ENCODE results near the gene RANBP1.

Gene RANBP1

DNA sequence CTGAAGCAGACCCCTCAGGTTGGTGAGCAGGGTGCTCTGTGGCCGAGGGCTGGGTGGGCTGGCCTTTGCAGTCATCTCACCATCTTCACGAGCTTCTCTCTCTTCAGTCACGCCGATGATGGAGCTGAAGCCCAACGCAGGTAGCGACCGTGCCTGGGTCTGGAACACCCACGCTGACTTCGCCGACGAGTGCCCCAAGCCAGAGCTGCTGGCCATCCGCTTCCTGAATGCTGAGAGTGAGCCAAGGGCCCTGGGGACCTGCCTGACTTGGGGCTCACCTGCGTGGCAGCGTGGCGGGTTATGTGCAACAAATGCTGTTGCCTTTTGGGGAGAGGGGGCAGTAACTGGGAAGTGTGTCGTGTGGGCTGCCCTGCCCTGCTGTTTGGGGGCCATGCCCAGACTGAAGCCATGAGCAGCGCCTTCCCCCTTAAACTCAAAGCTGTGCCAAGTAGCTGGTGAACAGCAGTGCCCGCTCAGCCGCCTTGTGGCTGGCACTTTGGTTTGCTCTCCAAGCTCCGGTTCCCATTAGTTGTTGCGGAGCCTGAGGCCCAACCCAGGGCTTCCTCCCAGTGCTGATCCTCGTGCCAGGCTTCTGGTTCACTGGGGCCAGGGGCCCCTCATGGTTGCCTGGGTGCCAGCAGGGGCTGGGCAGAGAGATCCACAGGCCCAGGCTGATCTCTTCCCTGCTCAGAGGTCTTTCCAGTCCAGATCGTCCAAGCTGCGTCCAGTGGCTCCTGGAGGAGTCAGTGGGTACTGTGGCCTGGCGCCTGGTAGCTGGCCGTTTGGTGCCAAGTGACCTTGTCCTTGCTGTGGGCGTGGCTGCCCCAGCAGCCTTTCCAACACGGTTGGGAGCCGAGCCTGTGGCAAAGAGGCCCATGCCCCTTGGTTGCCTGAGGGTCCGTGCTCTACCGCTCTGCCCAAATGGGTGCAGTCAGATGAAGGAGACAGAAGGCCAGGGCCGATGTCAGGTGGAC lies 9.6 kb downstream of the RANBP1 start:
- DNase-seq: no peak

DNA sequence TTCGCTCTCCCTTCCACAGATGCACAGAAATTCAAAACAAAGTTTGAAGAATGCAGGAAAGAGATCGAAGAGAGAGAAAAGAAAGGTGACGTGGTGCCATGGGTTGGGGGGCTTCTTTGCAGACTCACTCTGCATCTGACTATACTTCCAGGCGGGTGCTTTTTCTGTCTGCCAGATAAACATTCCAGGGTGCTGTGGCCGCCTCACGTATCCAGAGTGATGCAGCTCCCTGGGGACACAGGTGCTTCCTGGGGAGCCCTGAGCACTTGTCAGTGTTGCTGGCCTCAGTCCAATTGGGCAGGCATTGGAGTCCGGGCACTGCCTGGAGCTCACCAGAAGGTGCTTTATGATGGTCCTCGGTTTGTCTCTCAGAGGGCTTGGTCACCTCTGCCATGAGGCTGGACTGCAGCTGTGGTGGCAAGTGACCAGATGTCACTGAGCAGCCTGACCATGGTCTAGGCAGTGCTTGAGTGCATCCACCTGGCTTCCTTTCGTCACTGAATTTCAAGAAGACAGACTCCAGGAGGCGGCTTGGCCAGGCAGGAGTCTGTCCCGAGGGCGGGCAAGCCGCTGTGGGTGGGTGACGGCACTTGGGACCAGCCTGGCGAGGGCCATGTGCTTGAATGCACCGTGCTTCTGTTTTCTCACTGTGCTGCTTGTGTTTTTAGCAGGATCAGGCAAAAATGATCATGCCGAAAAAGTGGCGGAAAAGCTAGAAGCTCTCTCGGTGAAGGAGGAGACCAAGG lies 10.6 kb downstream of the RANBP1 start:
- no peak for DNase-seq

DNA sequence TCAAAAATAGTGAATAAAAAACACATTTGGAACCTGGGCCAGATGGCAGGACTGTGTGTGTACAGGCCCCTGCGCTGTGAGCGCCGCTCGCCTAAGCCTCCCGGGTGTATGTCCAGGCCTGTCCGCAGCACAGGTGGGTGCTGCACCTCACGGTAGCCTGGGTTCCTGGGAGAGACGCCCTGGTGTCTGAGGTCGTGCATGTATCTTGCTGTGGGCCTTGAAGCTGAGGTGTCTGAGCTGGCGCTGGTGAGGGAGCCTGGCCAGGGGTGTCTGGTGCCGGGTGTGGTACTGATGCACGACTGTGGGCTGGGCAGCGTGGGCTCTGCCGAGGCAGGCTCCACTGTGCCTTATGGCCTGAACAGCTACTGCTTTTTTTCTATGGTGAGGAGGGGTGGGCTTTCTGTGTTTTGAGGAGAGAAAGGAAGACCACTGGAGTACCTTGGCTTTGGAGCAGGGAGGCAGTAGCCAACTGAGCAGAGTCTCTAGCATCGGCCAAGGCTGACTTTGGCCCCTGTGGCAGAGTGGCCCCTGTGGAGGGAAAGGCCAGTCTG lies 11.5 kb downstream of the RANBP1 start:
- DNase-seq: no peak

DNA sequence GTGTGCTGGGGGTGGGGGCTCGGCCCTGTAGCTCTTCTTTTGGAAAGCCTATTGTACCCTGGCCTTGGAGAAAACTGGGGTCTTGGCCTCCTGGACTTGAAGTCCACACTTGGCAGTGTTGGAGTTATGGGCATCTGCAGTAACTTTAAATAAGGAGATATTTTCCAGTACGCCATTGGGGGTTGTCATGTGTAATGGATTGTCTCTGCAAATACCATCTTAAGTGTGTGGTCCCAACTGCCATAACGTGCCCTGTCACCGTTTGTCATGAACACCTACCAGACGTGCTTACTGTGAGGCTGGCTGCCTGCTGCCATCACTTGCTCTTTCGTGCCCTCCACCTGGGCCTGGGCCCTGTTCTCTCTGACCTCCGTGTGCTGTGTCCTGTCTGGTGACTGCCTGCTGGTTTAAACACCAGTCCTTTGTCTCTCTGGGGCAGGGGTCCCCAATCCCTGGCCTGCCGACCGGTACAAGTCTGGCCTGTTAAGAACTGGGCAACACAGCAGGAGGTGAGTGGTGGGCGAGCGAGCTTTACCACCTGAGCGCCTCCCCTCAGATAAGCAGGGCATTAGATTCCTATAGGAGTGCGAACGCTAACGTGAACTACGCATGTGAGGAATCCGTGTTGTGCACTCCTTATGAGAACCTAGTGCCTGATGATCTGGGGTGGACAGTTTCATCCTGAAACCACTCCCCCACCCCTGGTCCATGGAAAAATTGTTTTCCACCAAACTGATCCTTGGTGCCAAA lies 12.1 kb downstream of the RANBP1 start:
- DNase-seq: no peak

DNA sequence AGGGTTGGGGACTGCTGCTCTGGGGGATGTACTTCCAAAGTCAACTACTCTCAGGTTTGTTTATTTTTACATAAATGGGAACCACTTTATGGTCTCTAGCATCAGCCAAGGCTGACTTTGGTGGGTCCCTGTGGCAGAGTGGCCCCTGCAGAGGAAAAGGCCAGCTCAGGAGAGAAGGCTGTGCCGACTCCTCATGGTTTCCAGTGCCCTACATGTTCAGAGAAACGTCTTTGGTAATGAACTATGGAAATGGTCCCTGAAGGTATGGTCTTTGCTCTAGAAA lies 12.7 kb downstream of the RANBP1 start:
- DNase-seq: no peak

DNA sequence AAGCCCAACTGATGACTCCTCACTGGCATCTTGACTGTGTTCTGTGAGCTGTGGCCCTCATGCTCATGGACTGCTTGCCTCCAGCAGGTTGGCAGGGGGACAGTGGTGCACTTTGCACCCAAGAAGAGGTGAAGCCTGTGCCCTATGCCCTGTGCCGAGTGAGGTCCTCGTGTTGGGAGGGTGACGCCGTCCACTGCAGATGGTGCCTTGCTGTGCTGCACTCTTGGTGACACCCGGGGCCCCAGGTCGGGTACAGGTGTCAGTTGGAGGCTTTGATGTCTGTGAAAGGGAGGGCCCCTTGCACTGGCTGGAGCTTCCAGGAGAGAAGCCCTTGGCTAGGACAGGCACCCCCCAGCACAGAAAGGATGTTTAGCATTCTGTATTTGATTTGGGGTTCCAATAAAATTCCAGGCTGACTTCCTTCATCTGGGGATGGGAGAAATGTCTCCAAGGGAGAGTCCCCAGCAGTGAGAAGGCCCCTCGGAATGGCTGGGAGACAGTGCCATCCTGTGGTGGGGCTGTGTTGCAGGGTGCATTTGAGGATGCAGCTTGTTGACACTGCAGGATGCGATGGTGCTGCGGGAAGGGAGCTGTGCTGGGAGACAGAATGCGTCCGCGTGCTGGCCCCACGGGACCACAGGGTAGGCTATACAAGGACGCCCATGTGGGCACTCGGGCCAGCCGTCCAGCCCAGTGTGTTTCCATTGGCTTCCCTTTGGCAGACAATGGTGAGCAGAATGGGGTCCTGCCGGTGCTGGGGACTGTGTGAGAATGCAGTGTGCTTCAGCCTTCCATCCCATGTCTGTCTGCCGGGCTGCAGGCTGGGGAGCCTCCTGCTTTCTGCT lies 13.2 kb downstream of the RANBP1 start:
- DNase-seq: no peak

DNA sequence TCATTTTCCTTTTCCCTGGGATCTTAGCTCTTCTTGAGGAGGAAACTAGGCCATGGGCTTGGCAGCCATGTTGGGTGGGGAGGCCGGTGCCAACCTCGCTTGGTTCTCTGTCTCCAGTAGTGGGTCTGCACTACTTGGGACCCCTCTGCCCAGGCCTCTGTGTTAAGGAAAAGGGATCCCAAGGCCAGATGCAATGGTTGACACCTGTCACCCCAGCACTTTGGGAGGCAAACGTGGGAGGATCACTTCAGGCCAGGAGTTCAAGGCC lies 13.8 kb downstream of the RANBP1 start:
- DNase-seq: no peak

DNA sequence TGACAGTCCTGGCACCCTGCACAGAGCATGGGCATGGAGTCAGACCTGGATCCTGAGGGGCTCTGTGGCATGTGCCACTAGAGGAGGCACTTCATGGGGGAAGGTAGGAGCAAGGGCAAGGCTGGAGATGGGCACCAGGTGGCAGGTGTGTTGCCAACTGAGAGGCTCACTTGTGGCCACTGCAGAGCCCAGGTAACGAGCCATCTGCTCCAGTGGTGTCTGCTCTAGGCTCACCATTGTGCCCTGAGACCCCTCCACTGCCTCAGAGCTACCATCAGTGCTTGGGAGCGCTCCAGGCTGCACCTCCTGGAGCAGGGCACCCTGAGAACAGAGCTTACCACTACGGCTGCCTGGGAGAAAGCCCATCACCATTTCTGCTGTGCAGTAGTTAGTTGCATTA lies 14.4 kb downstream of the RANBP1 start:
- DNase-seq: no peak

DNA sequence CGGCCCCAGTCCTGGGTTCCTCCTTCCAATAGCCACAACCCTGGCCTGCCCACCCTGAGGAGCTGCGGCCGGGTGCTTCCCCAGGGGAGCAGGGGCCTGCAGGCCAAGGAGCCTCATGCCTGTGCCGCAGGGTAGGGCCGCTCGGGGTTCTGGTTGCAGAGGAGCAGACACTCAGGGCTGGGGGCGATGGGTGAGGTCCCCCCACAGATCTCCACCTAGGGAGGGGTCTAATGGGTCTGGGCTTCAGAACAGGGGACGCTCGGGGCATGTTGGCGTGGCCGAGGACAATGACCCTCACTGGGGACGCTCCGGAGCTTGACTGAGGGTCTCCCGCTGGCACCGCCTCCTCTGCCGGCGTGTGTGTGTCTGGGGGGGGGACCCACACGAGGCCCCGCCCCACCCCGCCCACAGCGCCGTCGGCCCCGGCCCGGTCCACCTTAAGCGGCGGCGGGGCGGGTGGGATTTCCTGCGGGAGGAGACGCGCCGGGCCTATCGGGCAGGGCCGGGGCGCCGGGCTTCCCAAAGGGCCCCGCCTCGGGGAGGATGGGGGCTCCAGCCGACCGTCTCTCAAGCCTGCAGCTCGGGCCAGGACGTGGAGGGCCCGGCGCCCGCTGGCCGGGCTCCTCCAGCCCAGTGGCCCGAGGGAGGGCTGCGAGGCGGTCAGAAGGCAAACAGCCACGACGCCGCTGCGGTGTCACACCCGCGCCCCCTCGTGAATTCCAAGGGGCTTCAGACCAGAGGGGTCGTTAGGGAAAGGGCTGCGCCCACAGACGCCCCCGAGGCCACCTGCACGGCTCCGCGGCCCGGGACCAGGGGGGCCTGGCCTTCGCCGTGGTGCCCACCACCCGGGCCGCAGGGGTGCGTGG lies 15.1 kb downstream of the RANBP1 start:
- no peak for DNase-seq

DNA sequence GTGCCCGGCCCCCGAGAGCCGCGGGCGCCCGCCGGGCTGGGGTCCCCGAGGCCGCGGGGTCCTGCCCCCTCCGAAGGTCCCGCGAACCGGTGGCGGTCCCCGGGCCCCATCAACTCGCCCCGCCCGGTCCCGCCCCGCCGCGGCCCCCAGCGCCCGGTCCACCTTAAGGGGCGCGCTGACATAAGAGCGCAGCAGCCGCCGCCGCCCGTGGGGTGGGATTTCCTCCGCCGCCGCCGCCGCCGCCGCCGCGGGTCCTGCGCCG lies 15.6 kb downstream of the RANBP1 start, which contains the start of gene ZDHHC8:
Gene ZDHHC8 (plus strand): TSS at position 208 of the 262 bp plus-strand sequence. CDS start 144 bp downstream, outside the sequence.
- DNase-seq: no peak

DNA sequence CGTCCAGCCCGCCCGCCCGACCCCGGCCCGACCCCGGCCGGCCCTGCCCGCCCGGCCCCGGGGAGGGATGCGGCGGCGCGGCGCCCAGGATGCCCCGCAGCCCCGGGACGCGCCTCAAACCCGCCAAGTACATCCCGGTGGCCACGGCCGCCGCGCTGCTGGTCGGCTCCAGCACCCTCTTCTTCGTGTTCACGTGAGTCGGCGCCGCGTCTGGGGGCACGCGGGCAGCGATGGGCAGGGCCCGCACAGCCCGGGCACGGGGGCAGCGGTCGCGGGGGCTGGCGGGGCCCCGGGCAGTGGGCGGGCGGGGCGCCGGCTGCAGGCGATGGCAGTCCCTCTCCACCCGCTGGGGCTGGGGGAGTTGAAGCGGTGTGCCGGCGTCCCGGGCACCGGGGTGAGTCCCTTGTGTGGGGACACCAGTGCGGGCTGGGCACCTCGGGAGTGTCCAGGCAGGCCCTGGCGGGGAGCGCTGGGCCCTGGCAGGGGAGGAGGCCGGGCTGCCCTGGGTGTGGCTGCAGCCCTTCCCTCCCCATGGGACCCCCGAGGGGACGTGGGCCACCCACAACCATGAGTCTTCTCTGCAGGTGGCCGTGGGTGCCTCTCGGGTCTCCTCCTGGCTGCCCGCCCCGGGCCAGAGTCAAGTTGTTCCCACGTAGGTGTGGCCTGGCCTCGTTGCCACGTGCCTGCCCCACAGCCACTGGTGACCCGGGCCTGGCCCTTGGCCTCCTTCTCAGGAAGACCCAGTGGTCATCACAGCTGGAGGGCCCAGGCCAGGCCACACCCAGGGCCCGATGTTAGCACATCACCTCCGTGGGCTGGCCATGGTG lies 16.2 kb downstream of the RANBP1 start:
- DNase-seq: no peak

DNA sequence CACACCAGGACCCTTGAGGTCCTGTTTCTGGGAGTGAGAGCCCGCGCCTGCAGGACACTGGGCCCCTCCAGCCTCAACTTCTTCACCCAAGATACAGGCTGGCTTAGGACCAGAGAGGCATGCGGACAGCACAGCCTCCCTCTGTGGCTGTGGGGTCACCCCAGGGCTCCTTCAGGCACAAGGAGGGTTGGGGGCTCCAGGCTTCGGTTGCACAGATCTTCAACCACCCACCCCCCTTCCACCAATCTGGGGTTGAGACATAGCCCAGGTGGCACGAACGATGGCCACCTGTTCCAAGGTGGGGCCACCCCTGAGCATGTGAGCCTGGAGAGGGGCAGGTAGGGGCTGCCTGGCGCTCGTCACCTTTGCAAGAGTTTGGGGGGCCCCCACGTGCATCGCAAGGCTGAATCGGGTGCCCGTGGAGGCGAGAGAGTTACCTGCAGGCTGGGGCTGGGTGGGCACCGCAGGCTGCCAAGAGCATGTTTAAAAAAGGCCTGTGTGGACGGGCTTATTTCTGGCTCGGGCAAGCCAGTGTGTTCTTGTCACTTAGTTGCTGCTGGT lies 16.9 kb downstream of the RANBP1 start:
- no peak for DNase-seq

DNA sequence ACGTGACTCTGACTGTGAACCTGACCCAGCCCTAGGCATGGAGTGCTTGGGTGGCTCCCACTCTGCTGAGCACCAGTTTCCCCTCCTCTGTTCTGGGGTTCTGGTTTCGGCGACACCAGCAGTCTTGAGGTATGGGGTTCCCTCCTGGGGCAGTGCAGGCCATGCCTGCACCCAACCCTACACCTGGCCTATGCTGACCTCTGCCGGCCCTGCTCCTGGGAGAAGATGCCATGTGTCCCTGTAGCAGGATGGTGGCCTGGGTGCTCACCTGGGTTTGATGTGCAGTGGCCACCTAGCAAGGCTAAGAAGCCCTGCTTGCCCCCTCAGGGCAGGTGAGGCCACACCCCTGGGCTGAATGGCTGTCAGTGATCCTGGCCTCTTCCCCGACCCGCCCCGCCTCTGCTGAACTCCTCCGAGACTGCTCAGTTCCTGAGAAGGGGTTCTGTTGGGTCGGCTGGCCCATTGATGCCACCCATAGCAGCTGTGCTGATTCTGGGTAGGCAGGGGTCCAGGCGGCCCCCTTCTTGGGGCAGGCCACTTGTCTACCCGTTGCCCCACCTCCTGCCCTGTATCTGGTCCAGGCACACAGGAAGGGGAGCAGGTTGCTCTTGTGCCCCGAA lies 18.1 kb downstream of the RANBP1 start:
- DNase-seq: no peak

DNA sequence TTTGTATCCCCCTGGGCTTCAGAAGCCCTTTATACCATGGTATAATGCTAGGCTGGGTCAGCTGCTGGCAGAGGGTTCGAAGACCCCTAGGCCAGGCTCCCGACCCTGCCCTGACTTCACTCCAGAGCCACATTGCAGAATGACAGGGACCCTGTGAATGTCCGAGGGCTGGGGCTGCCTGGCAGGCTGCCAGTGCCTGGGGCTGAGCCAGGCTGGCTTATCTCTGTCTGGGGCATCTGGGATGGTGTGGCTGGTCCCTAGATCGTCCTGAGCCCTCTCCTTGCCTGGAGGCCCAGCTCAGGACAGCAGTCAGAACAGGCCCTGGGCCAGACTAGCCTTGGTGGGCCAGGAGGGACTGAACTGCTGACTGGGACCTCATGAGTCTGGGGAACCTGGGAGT lies 19.4 kb downstream of the RANBP1 start:
- DNase-seq: no peak

DNA sequence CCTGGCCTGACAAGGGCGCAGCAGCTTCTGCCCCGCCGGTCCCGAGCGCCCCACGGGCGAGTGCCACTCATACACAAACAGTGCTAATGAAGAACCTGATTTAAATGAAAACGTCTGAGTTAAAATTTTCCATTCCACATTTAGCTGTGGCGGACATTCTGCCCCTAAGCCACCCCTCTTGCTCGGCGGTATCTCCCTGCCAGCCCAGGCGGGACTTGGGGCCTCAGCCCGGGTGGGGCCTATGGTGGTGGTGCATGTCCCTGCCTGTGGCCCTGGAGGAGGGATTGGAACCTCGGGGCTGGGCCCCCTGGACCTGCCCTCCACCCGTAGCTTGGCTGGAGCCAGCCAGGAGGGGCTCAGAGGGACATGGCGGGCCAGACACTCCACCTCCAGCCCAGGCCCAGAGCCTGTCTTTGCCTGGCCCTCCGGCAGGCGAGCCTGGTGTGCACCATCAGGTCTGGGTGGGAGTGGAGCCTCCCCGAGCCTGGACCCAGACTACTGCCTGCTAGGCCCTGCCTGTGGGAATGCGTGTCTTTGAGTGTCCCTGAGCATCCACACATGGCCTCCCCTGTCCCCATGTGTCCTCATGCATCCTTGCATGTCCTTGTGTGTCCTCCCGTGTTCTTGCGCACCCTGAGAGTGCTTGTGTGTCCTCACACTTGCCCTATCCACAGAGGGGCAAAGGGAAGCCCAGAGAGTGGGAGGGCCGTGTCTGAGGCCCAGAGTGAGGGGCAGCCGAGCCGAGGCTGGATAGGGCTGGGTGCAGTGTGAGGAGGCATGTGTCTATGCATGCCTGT lies 20.1 kb downstream of the RANBP1 start:
- no peak for DNase-seq

DNA sequence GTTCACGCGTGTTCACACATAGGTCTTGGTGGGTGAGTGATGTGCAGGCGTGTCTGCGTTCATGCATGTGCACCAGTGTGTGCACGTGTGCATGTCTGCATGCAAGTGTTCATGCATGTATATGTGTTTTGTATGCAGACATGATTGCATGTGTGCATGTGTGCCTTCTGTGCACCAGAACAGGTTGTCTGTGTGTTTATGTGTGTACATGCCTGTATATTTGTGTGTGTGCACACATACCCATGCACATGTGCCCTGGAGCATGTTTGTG lies 20.6 kb downstream of the RANBP1 start:
- no peak for DNase-seq

DNA sequence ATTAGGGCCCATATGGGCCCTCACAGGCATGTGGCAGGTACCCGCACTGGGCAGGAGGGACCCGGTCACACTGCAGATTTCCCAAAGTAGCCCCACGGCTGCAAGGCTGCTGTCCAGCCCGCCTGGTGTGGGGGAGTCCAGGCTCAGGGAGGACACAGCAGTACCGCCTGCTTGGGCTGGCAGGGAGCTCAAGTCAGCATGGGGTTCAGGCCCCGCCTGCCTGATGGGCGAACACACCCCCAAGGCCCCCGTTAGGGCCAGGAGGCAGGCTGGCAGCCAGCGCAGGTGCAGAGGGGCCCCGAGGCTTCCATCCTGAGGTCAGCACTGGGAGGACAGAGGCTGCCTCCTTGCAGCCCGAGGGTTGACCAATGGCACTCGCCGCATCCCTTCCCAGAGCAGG lies 21.2 kb downstream of the RANBP1 start:
- DNase-seq: no peak

DNA sequence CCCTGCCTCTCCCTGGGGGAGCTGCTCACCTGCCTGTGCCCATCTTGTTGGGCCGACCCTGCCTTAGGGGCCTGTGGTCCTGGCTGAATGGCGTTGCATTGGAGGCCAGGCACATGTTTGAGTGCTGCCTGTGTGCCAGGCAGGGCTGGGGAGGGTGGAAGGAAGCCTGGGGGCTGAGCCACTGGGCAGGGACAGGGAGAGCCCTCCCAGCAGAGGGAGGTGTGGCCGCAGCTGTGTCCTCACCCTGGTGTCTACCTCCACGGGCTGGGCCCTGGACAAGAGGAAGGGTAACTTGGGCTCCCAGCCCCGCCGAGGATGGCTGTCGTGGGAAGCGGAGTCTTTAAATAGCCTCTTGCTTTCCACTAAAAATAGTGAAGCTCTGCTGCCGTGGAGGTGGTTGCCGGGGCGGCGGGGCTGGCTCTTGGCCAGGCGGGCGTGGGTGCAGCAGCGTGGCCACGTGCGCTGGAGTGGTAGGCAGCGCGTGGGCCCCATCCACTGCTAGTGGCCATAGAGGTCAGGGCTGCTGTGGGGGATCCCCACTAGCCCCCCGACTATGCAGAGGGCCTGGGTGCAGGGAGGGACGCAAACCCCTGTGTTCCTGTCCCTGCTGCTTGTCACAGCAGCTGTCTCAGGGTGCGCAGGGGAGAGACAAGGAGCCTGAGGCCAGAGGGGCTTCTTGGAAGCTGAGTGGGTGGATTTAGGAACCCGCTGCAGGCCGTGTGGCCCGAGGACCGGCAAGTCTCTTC lies 21.9 kb downstream of the RANBP1 start:
- DNase-seq: no peak

DNA sequence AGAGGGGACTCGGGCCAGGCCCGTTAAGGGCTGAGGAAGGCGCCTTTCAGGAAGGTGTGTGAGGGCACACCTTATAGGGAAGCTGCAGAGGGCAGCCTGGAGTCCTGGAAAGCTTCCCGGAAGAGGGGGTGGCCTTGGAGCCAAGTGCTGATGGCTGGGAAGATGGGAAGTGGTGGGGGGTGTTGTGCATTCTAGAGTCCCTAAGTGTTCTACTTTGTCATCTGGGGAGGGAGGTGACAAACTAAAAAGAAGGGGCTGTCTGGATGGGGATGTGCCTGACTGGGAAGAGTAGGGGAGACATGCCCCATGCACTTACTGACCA lies 22.5 kb downstream of the RANBP1 start:
- no peak for DNase-seq

Measured in NCI-H1417 treated with DMSO at 0.1 percent for 48 hours (cell line).